GM23248 (cell line): Measurements from ENCODE around the gene SCGB1A1. TPM values are rescaled to one million over a fixed set of nuclear protein-coding genes. Genes with fewer than 3 reads are reported as not detected.

ENCODE experiments used
- DNase-seq: peaks from one replicate; pipeline ENCODE4 v3.0.0-alpha.2; 2015
- H2AFZ ChIP-seq: fragments of 200-600 bp; sonication (generic); 2 replicates; pipeline ENCODE4 v1.6.1; 2016; ENCODE audit warnings: antibody characterized with exemption
- H3F3A ChIP-seq: fragments of 200-600 bp; sonication (generic); 2 replicates; pipeline ENCODE4 v1.6.1; 2016; ENCODE audit warnings: mild to moderate bottlenecking, antibody characterized with exemption, mixed run types; ENCODE audit not compliant: insufficient read depth
- H3K27ac ChIP-seq: fragments of 200-600 bp; sonication (generic); 2 replicates; pipeline ENCODE4 v1.5.1; 2016; ENCODE audit warnings: mild to moderate bottlenecking
- H3K27me3 ChIP-seq: fragments of 200-600 bp; sonication (generic); replicated peaks from 2 replicates; pipeline ENCODE4 v1.6.1; 2016; ENCODE audit warnings: mild to moderate bottlenecking; ENCODE audit not compliant: insufficient read depth
- H3K36me3 ChIP-seq: fragments of 200-600 bp; sonication (generic); 2 replicates; pipeline ENCODE4 v1.6.1; 2016; ENCODE audit warnings: low read depth, mild to moderate bottlenecking
- H3K4me1 ChIP-seq: fragments of 200-600 bp; sonication (generic); 2 replicates; pipeline ENCODE4 v1.6.1; 2016; ENCODE audit warnings: mild to moderate bottlenecking; ENCODE audit not compliant: insufficient read depth
- H3K4me2 ChIP-seq: fragments of 200-600 bp; sonication (generic); one replicate; pipeline ENCODE4 v1.6.1; 2016; ENCODE audit warnings: mild to moderate bottlenecking; ENCODE audit not compliant: unreplicated experiment
- H3K4me3 ChIP-seq: fragments of 200-600 bp; sonication (generic); 2 replicates; pipeline ENCODE4 v1.5.1; 2016; ENCODE audit warnings: mild to moderate bottlenecking
- H3K79me2 ChIP-seq: fragments of 200-600 bp; sonication (generic); 2 replicates; pipeline ENCODE4 v1.6.1; 2016; ENCODE audit warnings: mild to moderate bottlenecking; ENCODE audit not compliant: insufficient read depth
- H3K9ac ChIP-seq: fragments of 200-600 bp; sonication (generic); 2 replicates; pipeline ENCODE4 v1.6.1; 2016; ENCODE audit warnings: mild to moderate bottlenecking
- H3K9me2 ChIP-seq: fragments of 200-600 bp; sonication (generic); 2 replicates; pipeline ENCODE4 v1.6.1; 2016; ENCODE audit warnings: mixed run types, mild to moderate bottlenecking, moderate library complexity; ENCODE audit not compliant: insufficient read depth
- H3K9me3 ChIP-seq: fragments of 200-600 bp; sonication (generic); one replicate; pipeline ENCODE4 v1.6.1; 2017; ENCODE audit warnings: low read depth
- H4K20me1 ChIP-seq: fragments of 200-600 bp; sonication (generic); 2 replicates; pipeline ENCODE4 v1.6.0; 2016; ENCODE audit not compliant: insufficient read depth
- EZH2 ChIP-seq: fragments of 200-600 bp; sonication (generic); IDR thresholded peaks from 2 replicates; pipeline ENCODE4 v1.6.1; 2018; ENCODE audit warnings: antibody characterized with exemption, mild to moderate bottlenecking; ENCODE audit not compliant: insufficient read depth, poor library complexity, severe bottlenecking
- EZH2phosphoT487 ChIP-seq: fragments of 200-600 bp; sonication (generic); IDR thresholded peaks from 2 replicates; pipeline ENCODE4 v1.6.1; 2018; ENCODE audit warnings: antibody characterized with exemption, moderate library complexity, mild to moderate bottlenecking, low read depth; ENCODE audit not compliant: insufficient read depth
- WGBS, 2 experiments: methylation state at CpG; one replicate each; pipeline ENCODE4 v1.1.6; 2015 to 2017; ENCODE audit warnings: low lambda C conversion rate in 2 of 2, low coverage in 1 of 2; ENCODE audit errors: missing lambda C conversion rate in 2 of 2; 5-methylcytosine and 5-hydroxymethylcytosine counted together
- in situ Hi-C: fragments of 300-500 bp; cut with MboI; formaldehyde crosslinking; loops from 2 replicates; pipeline ENCODE4 v1.15.0; 2020
- polyA plus RNA-seq: library from polyadenylated mRNA; unstranded; fragments of >200 nt; fragmentation: Nextera tagmentation; extraction: Ambion mirVana; gene quantifications from 2 replicates; pipeline ENCODE4 v1.2.1, GENCODE V29; 2016
- total RNA-seq: library from RNA; depleted of rRNA; stranded (reverse); fragments of >200 nt; shearing (Covaris generic); gene quantifications from 2 replicates; pipeline ENCODE4 v1.2.3, GENCODE V29; 2014

SCGB1A1 gene
- total and polyA plus RNA-seq, 2 experiments from 2014 or later = not detected

- Histone ChIP-seq H3K9ac (no peak overlapping the region), H3K4me2 (no peak overlapping the region), H3K4me3 (no peak overlapping the region), H3K27ac (no peak overlapping the region), H2AFZ (no peak overlapping the region), H3K9me3 (no peaks in the 10 kb centered on the region), H3K79me2 (no peaks in the 10 kb centered on the region), H4K20me1 (no peaks in the 10 kb centered on the region), H3F3A (peaks cover 36% of the 10 kb centered on the region), H3K4me1 (peaks cover 28% of the 10 kb centered on the region), H3K36me3 (no peaks in the 10 kb centered on the region), H3K27me3 (no peaks in the 10 kb centered on the region), H3K9me2 (no peaks in the 10 kb centered on the region)
- 92 to 93% methylated on average over 9 of the region's 9 CpGs for WGBS, 2 experiments
- no peak for DNase-seq
- in situ Hi-C loops = no loop called here
- TF ChIP-seq EZH2phosphoT487 (no peak), EZH2 (no peak)
Observed at GRCh38 chr11:62432695-62433094, 13.9 kb downstream of the SCGB1A1 start.

GRCh38 chr11:62433141-62433903 is 14.5 kb downstream of the SCGB1A1 start:
- H3K4me3 ChIP-seq = no peak overlapping the region
- H3K9ac ChIP-seq = no peak overlapping the region
- no peaks in the 10 kb centered on the region for H3K79me2 ChIP-seq
- H3K9me3 ChIP-seq = no peaks in the 10 kb centered on the region
- 86 to 92% methylated on average over 12 to 16 of the region's 16 CpGs for WGBS, 2 experiments
- H3K9me2 ChIP-seq = no peaks in the 10 kb centered on the region
- no peak overlapping the region for H2AFZ ChIP-seq
- peaks cover 31% of the 10 kb centered on the region for H3F3A ChIP-seq
- no peaks in the 10 kb centered on the region for H3K27me3 ChIP-seq
- in situ Hi-C loops = no loop called here
- no peaks in the 10 kb centered on the region for H3K36me3 ChIP-seq
- no peak for DNase-seq
- no peak for TF ChIP-seq EZH2phosphoT487
- TF ChIP-seq EZH2 = no peak
- peaks cover 22% of the 10 kb centered on the region for H3K4me1 ChIP-seq
- H3K4me2 ChIP-seq = no peak overlapping the region
- H4K20me1 ChIP-seq = no peaks in the 10 kb centered on the region
- no peak overlapping the region for H3K27ac ChIP-seq

- H3K9ac ChIP-seq = no peak overlapping the region
- H3K27ac ChIP-seq = no peak overlapping the region
- H3K79me2 ChIP-seq = no peaks in the 10 kb centered on the region
- no peaks in the 10 kb centered on the region for H3K9me2 ChIP-seq
- peaks cover 25% of the 10 kb centered on the region for H3F3A ChIP-seq
- H3K27me3 ChIP-seq = no peaks in the 10 kb centered on the region
- no peak overlapping the region for H3K4me3 ChIP-seq
- no peak for DNase-seq
- 95 to 97% methylated on average over 6 of the region's 6 CpGs for WGBS, 2 experiments
- in situ Hi-C loops = no loop called here
- no peaks in the 10 kb centered on the region for H3K9me3 ChIP-seq
- H3K4me2 ChIP-seq = no peak overlapping the region
- H4K20me1 ChIP-seq = no peaks in the 10 kb centered on the region
- H2AFZ ChIP-seq = no peak overlapping the region
- no peaks in the 10 kb centered on the region for H3K36me3 ChIP-seq
- peaks cover 18% of the 10 kb centered on the region for H3K4me1 ChIP-seq
- no peak for TF ChIP-seq EZH2phosphoT487
- TF ChIP-seq EZH2 = no peak
Observed at GRCh38 chr11:62433904-62434276, 15.1 kb downstream of the SCGB1A1 start.

- Histone ChIP-seq H3K27me3 (no peaks in the 10 kb centered on the region), H3K9me3 (no peaks in the 10 kb centered on the region), H3K27ac (no peak overlapping the region), H3F3A (peaks cover 19% of the 10 kb centered on the region), H3K4me3 (no peak overlapping the region), H3K9me2 (no peaks in the 10 kb centered on the region), H3K9ac (no peak overlapping the region), H3K79me2 (no peaks in the 10 kb centered on the region), H3K4me1 (peaks cover 25% of the 10 kb centered on the region), H4K20me1 (no peaks in the 10 kb centered on the region), H3K4me2 (no peak overlapping the region), H2AFZ (no peak overlapping the region), H3K36me3 (no peaks in the 10 kb centered on the region)
- 31 to 41% methylated on average over 5 of the region's 5 CpGs for WGBS, 2 experiments
- TF ChIP-seq EZH2 = no peak
- no peak for TF ChIP-seq EZH2phosphoT487
- in situ Hi-C loops = no loop called here
- DNase-seq = no peak
Observed at GRCh38 chr11:62435846-62436660, 17.2 kb downstream of the SCGB1A1 start.
